IMR-90 (cell line): ENCODE measurements around the gene SRGN. TPM values are rescaled to one million over a fixed set of nuclear protein-coding genes. Genes with fewer than 3 reads are reported as not detected.

Experiments
- ATAC-seq: fragments of 200-7000 bp; cut with Tn5 transposase; 2 replicates; pipeline ENCODE4 v1.9.1; 2020; ENCODE audit warnings: low read depth, mild to moderate bottlenecking, moderate library complexity
- BruUV-seq: library from RNA; stranded (reverse); fragments of 400-500 nt; replicated peaks from 2 replicates; lab custom pipeline; 2021; lab: Mats Ljungman, UMichigan
- CTCF ChIA-PET: fragments of 300-600 bp; formaldehyde crosslinking; extraction: SDS; loops from one replicate; lab custom pipeline; 2021; ENCODE audit warnings: antibody characterized with exemption; lab: Yijun Ruan, JAX
- POLR2A ChIA-PET: fragments of 300-600 bp; sonication (Branson Sonifier 250); formaldehyde crosslinking; loops from one replicate; lab custom pipeline; 2022; ENCODE audit warnings: antibody characterized with exemption; ENCODE audit not compliant: unreplicated experiment; lab: Charles Lee
- DNase-seq: peaks from one replicate; pipeline ENCODE4 v3.0.0; 2013
- H2AFZ ChIP-seq: replicated peaks from 2 replicates; pipeline ENCODE3; 2013; ENCODE audit warnings: low read length, mild to moderate bottlenecking; ENCODE audit not compliant: poor library complexity
- H2AK5ac ChIP-seq: 2 replicates; pipeline ENCODE4 v1.6.1; 2013; ENCODE audit warnings: low read depth, low read length, inconsistent platforms
- H2AK9ac ChIP-seq: replicated peaks from 2 replicates; pipeline ENCODE3; 2013; ENCODE audit warnings: mild to moderate bottlenecking, low read depth, low read length, moderate library complexity; ENCODE audit not compliant: poor library complexity
- H2BK120ac ChIP-seq: 2 replicates; pipeline ENCODE4 v1.6.1; 2013; ENCODE audit warnings: low read depth, low read length, inconsistent platforms
- H2BK15ac ChIP-seq: 3 replicates; pipeline ENCODE4 v1.6.1; 2013; ENCODE audit warnings: low read depth, low read length, inconsistent platforms
- H2BK20ac ChIP-seq: 2 replicates; pipeline ENCODE4 v1.6.1; 2013; ENCODE audit warnings: low read depth, mild to moderate bottlenecking, inconsistent platforms, low read length, moderate library complexity
- H2BK5ac ChIP-seq: 2 replicates; pipeline ENCODE4 v1.6.1; 2013; ENCODE audit warnings: mild to moderate bottlenecking, low read depth, low read length, inconsistent platforms; ENCODE audit not compliant: poor library complexity, severe bottlenecking
- H3K14ac ChIP-seq: replicated peaks from 2 replicates; pipeline ENCODE4 v1.6.1; 2013; ENCODE audit warnings: low read depth, low read length, inconsistent platforms
- H3K18ac ChIP-seq: 2 replicates; pipeline ENCODE4 v1.6.1; 2013; ENCODE audit warnings: low read depth, low read length, control low read depth
- H3K23ac ChIP-seq: 2 replicates; pipeline ENCODE4 v1.6.1; 2013; ENCODE audit warnings: low read depth, low read length, inconsistent platforms
- H3K27ac ChIP-seq: 2 replicates; pipeline ENCODE4 v1.5.1; 2013; ENCODE audit warnings: mild to moderate bottlenecking, control low read depth, low read length; ENCODE audit not compliant: insufficient read depth
- H3K27me3 ChIP-seq: 2 replicates; pipeline ENCODE4 v1.6.1; 2013; ENCODE audit warnings: low read length; ENCODE audit not compliant: control insufficient read depth, insufficient read depth
- H3K36me3 ChIP-seq: 2 replicates; pipeline ENCODE4 v1.6.1; 2013; ENCODE audit warnings: low read length, mixed read lengths; ENCODE audit not compliant: control insufficient read depth, insufficient read depth
- H3K4ac ChIP-seq: 2 replicates; pipeline ENCODE4 v1.6.1; 2013; ENCODE audit warnings: low read depth, low read length, inconsistent platforms
- H3K4me1 ChIP-seq: 2 replicates; pipeline ENCODE4 v1.6.1; 2013; ENCODE audit warnings: low read length, mixed read lengths; ENCODE audit not compliant: control insufficient read depth, insufficient read depth
- H3K4me2 ChIP-seq: 2 replicates; pipeline ENCODE4 v1.6.1; 2013; ENCODE audit warnings: low read depth, mild to moderate bottlenecking, control low read depth, low read length, moderate library complexity
- H3K4me3 ChIP-seq: 2 replicates; pipeline ENCODE4 v1.5.1; 2013; ENCODE audit warnings: low read depth, mild to moderate bottlenecking, control low read depth, low read length, moderate library complexity; ENCODE audit not compliant: insufficient read depth
- H3K56ac ChIP-seq: 2 replicates; pipeline ENCODE4 v1.6.1; 2013; ENCODE audit warnings: low read length, inconsistent platforms; ENCODE audit not compliant: insufficient read depth; ENCODE audit errors: extremely low read depth
- H3K79me1 ChIP-seq, 2 experiments: 2 replicates each; pipeline ENCODE4 v1.6.1; 2013; ENCODE audit warnings: low read length in 2 of 2, inconsistent platforms in 1 of 2, low read depth in 1 of 2
- H3K9ac ChIP-seq: 2 replicates; pipeline ENCODE4 v1.6.1; 2013; ENCODE audit warnings: low read depth, low read length, control low read depth
- H3K9me1 ChIP-seq: 2 replicates; pipeline ENCODE4 v1.6.1; 2013; ENCODE audit warnings: low read length, inconsistent platforms; ENCODE audit not compliant: insufficient read depth
- H3K9me3 ChIP-seq: 2 replicates; pipeline ENCODE4 v1.6.1; 2013; ENCODE audit warnings: low read length; ENCODE audit not compliant: control insufficient read depth, insufficient read depth
- H4K20me1 ChIP-seq: 2 replicates; pipeline ENCODE4 v1.6.1; 2013; ENCODE audit warnings: low read length, inconsistent platforms; ENCODE audit not compliant: insufficient read depth
- H4K5ac ChIP-seq: 2 replicates; pipeline ENCODE4 v1.6.1; 2013; ENCODE audit warnings: mild to moderate bottlenecking, low read depth, low read length, control low read depth
- H4K8ac ChIP-seq, 2 experiments: 2 replicates each; pipeline ENCODE4 v1.6.1; 2013; ENCODE audit warnings: low read depth in 2 of 2, low read length in 2 of 2, control low read depth in 1 of 2, inconsistent platforms in 1 of 2
- H4K91ac ChIP-seq: 2 replicates; pipeline ENCODE4 v1.6.1; 2013; ENCODE audit warnings: low read depth, low read length, inconsistent platforms; ENCODE audit not compliant: insufficient read depth
- BHLHE40 ChIP-seq: fragments of 150-350 bp; IDR thresholded peaks from 2 replicates; pipeline ENCODE4 v1.6.1; 2016; ENCODE audit warnings: mild to moderate bottlenecking, low read depth, low read length
- CEBPB ChIP-seq: IDR thresholded peaks from 2 replicates; pipeline ENCODE4 v1.6.1; 2012; ENCODE audit warnings: low read depth, low read length, improper control_type of control experiment
- FOS ChIP-seq: fragments of 150-350 bp; IDR thresholded peaks from 2 replicates; pipeline ENCODE4 v1.6.1; 2016; ENCODE audit warnings: low read depth, low read length
- MAFK ChIP-seq: IDR thresholded peaks from 2 replicates; pipeline ENCODE4 v1.6.1; 2012; ENCODE audit warnings: low read depth, low read length, improper control_type of control experiment
- MAZ ChIP-seq: IDR thresholded peaks from 2 replicates; pipeline ENCODE4 v1.6.1; 2012; ENCODE audit warnings: low read depth, mild to moderate bottlenecking, low read length, improper control_type of control experiment, moderate library complexity, borderline replicate concordance
- NFE2L2 ChIP-seq: fragments of 150-350 bp; IDR thresholded peaks from 2 replicates; pipeline ENCODE4 v1.6.1; 2016; ENCODE audit warnings: low read depth, mild to moderate bottlenecking, low read length
- RCOR1 ChIP-seq: IDR thresholded peaks from 2 replicates; pipeline ENCODE4 v1.6.1; 2012; ENCODE audit warnings: mild to moderate bottlenecking, low read length, improper control_type of control experiment; ENCODE audit not compliant: insufficient replicate concordance
- RFX5 ChIP-seq: IDR thresholded peaks from 2 replicates; pipeline ENCODE4 v1.8.0; 2012; ENCODE audit warnings: low read depth, mild to moderate bottlenecking, low read length, moderate library complexity
- SMC3 ChIP-seq: fragments of 150-350 bp; IDR thresholded peaks from 2 replicates; pipeline ENCODE4 v1.6.1; 2016; ENCODE audit warnings: low read depth, mild to moderate bottlenecking, antibody characterized with exemption, low read length, moderate library complexity
- WGBS, 2 experiments: methylation state at CpG; one replicate each; pipeline versions ENCODE4 v1.1.5 to v1.1.7; 2013; ENCODE audit warnings: missing lambda C conversion rate in 2 of 2; ENCODE audit not compliant: insufficient read length in 1 of 2; ENCODE audit errors: extremely low coverage in 2 of 2; 5-methylcytosine and 5-hydroxymethylcytosine counted together
- dilution Hi-C: fragments of 300-500 bp; cut with HindIII; formaldehyde crosslinking; loops from one replicate; pipeline ENCODE4 v1.14.3; 2018; ENCODE audit warnings: low sequenced_read_pairs; ENCODE audit not compliant: unreplicated experiment
- in situ Hi-C: fragments of 300-500 bp; cut with MboI; formaldehyde crosslinking; loops from 3 replicates; pipeline ENCODE4 v1.14.3; 2019; ENCODE audit warnings: low sequenced_read_pairs, inconsistent platforms, mixed read lengths
- intact Hi-C: fragments of 100-400 bp; cut with micrococcal nuclease; formaldehyde crosslinking; loops from 2 replicates; pipeline ENCODE4 v1.10.0; 2022
- polyA plus RNA-seq, 3 experiments: library from polyadenylated mRNA; depleted of rRNA; stranded (reverse); fragments of >200 nt; gene quantifications; 2 replicates each; pipeline ENCODE4 v1.2.3, GENCODE V29; 2012; ENCODE audit warnings: low replicate concordance in 1 of 3
- total RNA-seq: library from RNA; depleted of rRNA; stranded (reverse); fragments of >200 nt; gene quantifications from 2 replicates; pipeline ENCODE4 v1.2.3, GENCODE V29; 2012
- TF ChIP-seq, protein P1 (sequence below): conservative IDR thresholded peaks from 2 replicates; pipeline ENCODE4 v1.5.1; 2012; ENCODE audit warnings: mild to moderate bottlenecking, low read depth, low read length, improper control_type of control experiment
- TF ChIP-seq, protein P2 (sequence below): fragments of 150-350 bp; IDR thresholded peaks from 2 replicates; pipeline ENCODE4 v1.6.1; 2016; ENCODE audit warnings: low read depth, mild to moderate bottlenecking, low read length, moderate library complexity, borderline replicate concordance

The SRGN gene
- total and polyA plus RNA-seq, 2 of the 4 experiments (the other 2 are of a cell fraction), result 33.3 to 41.4 TPM

- TF ChIP-seq FOS, result no peak
Observed at GRCh38 chr10:69090685-69091084, 2.8 kb downstream of the SRGN start (continued).

DNA sequence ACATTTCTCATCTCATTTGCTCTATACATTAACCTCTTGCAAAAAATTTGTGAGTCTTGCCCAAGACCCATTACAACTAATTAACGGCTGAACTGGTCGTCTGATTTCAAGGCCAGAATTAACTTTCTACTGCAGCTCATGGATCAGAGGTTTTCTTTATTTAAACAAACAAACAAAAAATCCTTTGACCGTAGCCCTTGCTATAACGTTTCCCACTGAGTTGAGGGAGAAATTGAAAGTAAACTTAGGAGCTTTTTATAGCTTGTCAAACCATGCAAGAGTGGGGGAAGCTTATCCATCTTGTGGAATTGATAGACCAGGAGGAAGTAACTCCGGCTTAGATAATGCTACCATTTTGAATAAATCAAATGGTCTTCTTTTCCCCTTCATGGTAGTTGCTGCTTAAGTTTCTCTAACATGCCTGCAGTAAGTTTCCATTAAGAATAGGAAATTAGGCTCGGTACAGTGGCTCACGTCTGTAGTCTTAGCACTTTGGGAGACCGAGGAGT is 3.3 kb downstream of the SRGN start:
- H4K20me1 ChIP-seq, result no peaks in the 10 kb centered on the region
- DNase-seq, result no peak
- no peaks in the 10 kb centered on the region; the same call in 1 of the 2 replicates for H3K9me1 ChIP-seq
- 0 out of 4 replicates have a peak, but pooled peaks cover 0 to 6% of the 10 kb centered on the region in 2 experiments for H3K79me1 ChIP-seq
- H2AFZ ChIP-seq, result no peak overlapping the region
- in situ Hi-C loops (loop anchor here (5.0 kb wide), 1 partner anchor 84 kb away; no protein-coding TSS in a partner anchor), dilution Hi-C loops (no loop called here), intact Hi-C loops (loop anchor here (5.0 kb wide), 2 partner anchors 104 to 301 kb away; partner anchors contain the start of gene KIFBP)
- no peak overlapping the region for H2BK15ac ChIP-seq
- no peak overlapping the region for H3K9ac ChIP-seq
- H2AK5ac ChIP-seq, result no peak overlapping the region
- H3K9me3 ChIP-seq, result no peaks in the 10 kb centered on the region
- no peak for ATAC-seq
- no peak overlapping the region for H3K23ac ChIP-seq
- H2BK20ac ChIP-seq, result peak overlapping the region; percentile 31; the same call in 1 of the 2 replicates
- H2AK9ac ChIP-seq, result no peak overlapping the region
- peak overlapping the region; percentile 30; the same call in 1 of the 2 replicates for H3K4ac ChIP-seq
- WGBS, 2 experiments, result no CpG with 5 or more reads among the region's 8 CpGs
- H4K91ac ChIP-seq, result no peak overlapping the region; the same call in 1 of the 2 replicates
- H3K27ac ChIP-seq, result no peak overlapping the region
- no peak overlapping the region; the same call in 1 of the 2 replicates for H3K56ac ChIP-seq
- H3K4me1 ChIP-seq, result peaks cover 6% of the 10 kb centered on the region
- peak overlapping the region; percentile 64; the same call in 1 of the 2 replicates for H3K14ac ChIP-seq
- BruUV-seq, result no TSS peak
- POLR2A ChIA-PET, result interaction anchor here (1.4 kb wide), 1 partner anchor 86 kb away, joined by 3 read pairs; no protein-coding TSS in a partner anchor
- H3K27me3 ChIP-seq, result no peaks in the 10 kb centered on the region
- H2BK5ac ChIP-seq, result no peak overlapping the region
- peak overlapping the region; percentile 18; the same call in 1 of the 2 replicates for H3K18ac ChIP-seq
- peak overlapping the region in 1 of 2 experiments; percentile 61; a peak in 2 of 4 replicates for H4K8ac ChIP-seq
- peak overlapping the region; percentile 85; the same call in 1 of the 2 replicates for H3K4me2 ChIP-seq
- CTCF ChIA-PET, result interaction anchor here (1.0 kb wide), 1 partner anchor 85 kb away, joined by 7 read pairs; no protein-coding TSS in a partner anchor
- H3K36me3 ChIP-seq, result no peaks in the 10 kb centered on the region
- no peak overlapping the region; the same call in 1 of the 2 replicates for H3K4me3 ChIP-seq
- peak overlapping the region; percentile 56; the same call in 1 of the 2 replicates for H4K5ac ChIP-seq
- peak overlapping the region; percentile 50; the same call in 1 of the 2 replicates for H2BK120ac ChIP-seq
- TF ChIP-seq MAZ, result no peak
- TF ChIP-seq BHLHE40, result no peak
- TF ChIP-seq RFX5, result no peak
- TF ChIP-seq CEBPB, result no peak
- no peak for TF ChIP-seq FOS
- no peak for TF ChIP-seq MAFK
- TF ChIP-seq NFE2L2, result no peak
- TF ChIP-seq, protein P1, sequence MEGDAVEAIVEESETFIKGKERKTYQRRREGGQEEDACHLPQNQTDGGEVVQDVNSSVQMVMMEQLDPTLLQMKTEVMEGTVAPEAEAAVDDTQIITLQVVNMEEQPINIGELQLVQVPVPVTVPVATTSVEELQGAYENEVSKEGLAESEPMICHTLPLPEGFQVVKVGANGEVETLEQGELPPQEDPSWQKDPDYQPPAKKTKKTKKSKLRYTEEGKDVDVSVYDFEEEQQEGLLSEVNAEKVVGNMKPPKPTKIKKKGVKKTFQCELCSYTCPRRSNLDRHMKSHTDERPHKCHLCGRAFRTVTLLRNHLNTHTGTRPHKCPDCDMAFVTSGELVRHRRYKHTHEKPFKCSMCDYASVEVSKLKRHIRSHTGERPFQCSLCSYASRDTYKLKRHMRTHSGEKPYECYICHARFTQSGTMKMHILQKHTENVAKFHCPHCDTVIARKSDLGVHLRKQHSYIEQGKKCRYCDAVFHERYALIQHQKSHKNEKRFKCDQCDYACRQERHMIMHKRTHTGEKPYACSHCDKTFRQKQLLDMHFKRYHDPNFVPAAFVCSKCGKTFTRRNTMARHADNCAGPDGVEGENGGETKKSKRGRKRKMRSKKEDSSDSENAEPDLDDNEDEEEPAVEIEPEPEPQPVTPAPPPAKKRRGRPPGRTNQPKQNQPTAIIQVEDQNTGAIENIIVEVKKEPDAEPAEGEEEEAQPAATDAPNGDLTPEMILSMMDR, result no peak
- no peak for TF ChIP-seq SMC3
- no peak for TF ChIP-seq RCOR1
- TF ChIP-seq, protein P2, sequence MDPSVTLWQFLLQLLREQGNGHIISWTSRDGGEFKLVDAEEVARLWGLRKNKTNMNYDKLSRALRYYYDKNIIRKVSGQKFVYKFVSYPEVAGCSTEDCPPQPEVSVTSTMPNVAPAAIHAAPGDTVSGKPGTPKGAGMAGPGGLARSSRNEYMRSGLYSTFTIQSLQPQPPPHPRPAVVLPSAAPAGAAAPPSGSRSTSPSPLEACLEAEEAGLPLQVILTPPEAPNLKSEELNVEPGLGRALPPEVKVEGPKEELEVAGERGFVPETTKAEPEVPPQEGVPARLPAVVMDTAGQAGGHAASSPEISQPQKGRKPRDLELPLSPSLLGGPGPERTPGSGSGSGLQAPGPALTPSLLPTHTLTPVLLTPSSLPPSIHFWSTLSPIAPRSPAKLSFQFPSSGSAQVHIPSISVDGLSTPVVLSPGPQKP, result no peak
